ENCODE data around the gene MUC6.

MUC6 gene

GRCh38 chr11:1012740-1013630 lies 23.5 kb downstream of the MUC6 start (continued):
- no peak for TF ChIP-seq REPIN1 (tag by site-specific recombination; IDR thresholded peaks at IDR 0.05; ENCODE audit: low read depth)
- TF ChIP-seq ZBTB49 (tag by site-specific recombination; IDR thresholded peaks at IDR 0.05; ENCODE audit: low read depth), result no peak
- no peak for TF ChIP-seq ZNF792 (tag by site-specific recombination; IDR thresholded peaks at IDR 0.05)
- TF ChIP-seq SP7 (tag by site-specific recombination; IDR thresholded peaks at IDR 0.05), result no peak
- TF ChIP-seq ZBTB48 (tag by site-specific recombination; IDR thresholded peaks at IDR 0.05), result no peak
- no peak for TF ChIP-seq ZNF211 (tag by site-specific recombination; IDR thresholded peaks at IDR 0.05; ENCODE audit: low read depth)
- TF ChIP-seq ZNF747 (tag by site-specific recombination; IDR thresholded peaks at IDR 0.05), result no peak
- TF ChIP-seq BCL6B (tag by site-specific recombination; IDR thresholded peaks at IDR 0.05), result no peak
- no peak for TF ChIP-seq ZNF114 (tag by site-specific recombination; IDR thresholded peaks at IDR 0.05)
- no peak for TF ChIP-seq ZNF223 (tag by site-specific recombination; IDR thresholded peaks at IDR 0.05)
- TF ChIP-seq ZNF677 (tag by site-specific recombination; IDR thresholded peaks at IDR 0.05), result no peak
- TF ChIP-seq ZNF626 (tag by site-specific recombination; IDR thresholded peaks at IDR 0.05), result no peak

- Histone ChIP-seq H3K4me3 (ENCODE audit: low read depth, low read length) (no peak overlapping the region), H3K9me3 (ENCODE audit: control insufficient read depth, insufficient read depth, low read depth, low read length) (no peaks in the 10 kb centered on the region), H3K27ac (ENCODE audit: extremely low read depth, low read depth, low read length) (no peak overlapping the region), H3K36me3 (ENCODE audit: control insufficient read depth in 2 of 2, insufficient read depth in 1 of 2, low read length in 2 of 2) (peaks cover 0 to 48% of the 10 kb centered on the region in 2 experiments; a peak in 1 of 3 replicates), H3K4me1 (ENCODE audit: control insufficient read depth, insufficient read depth, low read length) (no peaks in the 10 kb centered on the region)
- TF ChIP-seq PATZ1 (tag by site-specific recombination; IDR thresholded peaks at IDR 0.05), result no peak
- TF ChIP-seq ZNF350 (tag by site-specific recombination; IDR thresholded peaks at IDR 0.05), result no peak
- no peak for TF ChIP-seq ZNF560 (tag by site-specific recombination; IDR thresholded peaks at IDR 0.05; ENCODE audit: borderline replicate concordance)
- no peak for TF ChIP-seq ZNF449 (tag by site-specific recombination; IDR thresholded peaks at IDR 0.05)
- TF ChIP-seq ZNF157 (tag by site-specific recombination; IDR thresholded peaks at IDR 0.05), result no peak
- TF ChIP-seq REST (tag by site-specific recombination; IDR thresholded peaks at IDR 0.05), result no peak
- TF ChIP-seq ZNF555 (tag by site-specific recombination; conservative IDR thresholded peaks at IDR 0.05), result no peak
- TF ChIP-seq ZNF174 (tag by site-specific recombination; IDR thresholded peaks at IDR 0.05), result no peak
- TF ChIP-seq ZNF558 (tag by site-specific recombination; IDR thresholded peaks at IDR 0.05), result no peak
- TF ChIP-seq ZBTB8A (tag by site-specific recombination; IDR thresholded peaks at IDR 0.05), result no peak
- TF ChIP-seq IKZF3 (tag by site-specific recombination; IDR thresholded peaks at IDR 0.05), result no peak
- POLR2A ChIA-PET, result no interaction called here
- CTCF ChIA-PET, result no interaction called here
These were observed 24.2 kb downstream of the MUC6 start for GRCh38 chr11:1012291-1012690.
